ENCODE data around the gene PDLIM4. TPM values are rescaled to one million over a fixed set of nuclear protein-coding genes. Genes with fewer than 3 reads are reported as not detected.
A peak's percentile ranks its signal among the peaks of the same experiment; 100 is the strongest.

PDLIM4 gene
- total RNA-seq, 1 donor from 2014 or later, result 55.1 TPM

DNA sequence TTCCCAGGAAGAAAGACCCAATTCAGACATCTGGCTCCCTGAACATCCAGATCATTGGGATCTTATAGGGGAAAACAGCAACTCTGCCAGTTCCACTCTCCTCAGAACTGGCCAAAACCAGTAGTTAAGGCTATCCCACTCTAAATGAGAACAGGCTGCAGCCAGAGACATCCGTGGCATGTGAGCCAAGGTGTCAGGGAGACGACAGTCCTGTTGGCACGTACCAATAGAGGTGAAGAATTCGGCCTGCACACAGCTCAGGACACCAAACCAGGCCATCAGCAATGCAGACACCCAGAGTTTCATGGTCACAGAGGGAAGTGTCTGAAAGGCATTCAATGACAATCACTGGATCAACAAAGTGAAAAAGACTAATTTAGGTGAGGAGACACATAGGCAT, 39.2 kb upstream of the PDLIM4 start:
- DNase-seq (ENCODE audit: low spot score), result no peak

DNA sequence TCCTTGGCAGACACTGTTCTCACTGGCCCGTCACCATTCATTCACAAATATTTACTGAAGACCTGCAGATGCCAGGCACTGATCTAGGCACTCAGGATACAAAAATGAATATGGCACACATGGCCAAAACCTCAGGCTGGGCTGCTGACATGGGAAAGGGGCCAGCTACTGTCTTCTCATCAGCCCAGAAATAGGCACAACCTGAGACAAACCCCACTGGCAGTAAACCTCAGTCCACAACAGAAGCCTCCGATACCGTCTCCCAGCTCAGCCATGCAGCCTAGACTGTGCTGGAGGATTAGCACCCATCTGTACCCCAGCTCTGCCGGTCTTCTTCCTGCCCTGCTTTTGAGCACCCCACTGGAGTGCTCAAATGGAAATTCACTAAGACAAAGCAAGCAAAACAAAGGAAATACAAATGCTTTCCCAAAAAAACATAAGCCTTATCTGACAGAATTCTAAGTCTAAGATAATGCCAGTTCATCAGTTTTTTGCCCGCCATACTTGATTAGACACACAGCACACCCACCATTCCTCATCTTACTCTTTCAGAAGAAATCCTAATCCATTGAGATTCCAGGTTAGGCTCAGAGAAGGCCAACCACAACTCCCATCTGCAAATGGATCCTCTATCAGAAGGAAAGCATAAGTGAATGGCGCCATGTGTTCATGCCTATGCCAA, 38.1 kb upstream of the PDLIM4 start:
- Mint-ChIP-seq H3K27me3 (ENCODE audit: low read depth) (no peaks in the 10 kb centered on the region), H3K4me1 (ENCODE audit: low read depth) (peaks cover 89% of the 10 kb centered on the region), H3K36me3 (ENCODE audit: low read depth) (peaks cover 20% of the 10 kb centered on the region), H3K27ac (ENCODE audit: unreplicated experiment) (no peak overlapping the region), H3K4me3 (ENCODE audit: unreplicated experiment) (no peak overlapping the region), H3K9me3 (ENCODE audit: low read depth) (no peaks in the 10 kb centered on the region)
- TF ChIP-seq CTCF (IDR thresholded peaks at IDR 0.05), result no peak
- DNase-seq (ENCODE audit: low spot score), result no peak

More for the DNA sequence above, 39.2 kb upstream of the PDLIM4 start:
- no peak for TF ChIP-seq CTCF (IDR thresholded peaks at IDR 0.05)
- Mint-ChIP-seq H3K27me3 (ENCODE audit: low read depth) (no peaks in the 10 kb centered on the region), H3K4me3 (ENCODE audit: unreplicated experiment) (no peak overlapping the region), H3K27ac (ENCODE audit: unreplicated experiment) (no peak overlapping the region), H3K9me3 (ENCODE audit: low read depth) (no peaks in the 10 kb centered on the region), H3K36me3 (ENCODE audit: low read depth) (peaks cover 22% of the 10 kb centered on the region), H3K4me1 (ENCODE audit: low read depth) (peaks cover 77% of the 10 kb centered on the region)

DNA sequence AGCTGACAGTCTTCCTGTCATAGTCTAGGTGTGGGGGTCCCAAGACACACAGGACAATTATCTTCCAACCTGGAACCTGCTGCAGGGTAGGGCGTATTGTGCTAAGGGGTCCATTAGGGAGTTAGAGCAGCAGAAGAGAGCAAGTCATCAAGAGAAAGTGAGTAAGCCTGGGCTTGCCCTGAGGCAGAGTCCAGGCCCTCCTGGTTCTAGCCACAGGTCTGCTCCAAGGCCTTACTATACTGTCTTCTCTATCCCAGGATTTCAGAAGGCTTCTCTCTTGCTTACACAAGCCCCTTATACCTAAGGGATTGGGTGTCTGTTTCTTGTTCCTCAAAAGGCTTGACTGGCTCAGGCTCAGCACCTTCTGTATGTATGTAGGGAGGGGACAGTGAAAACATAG, 37.5 kb upstream of the PDLIM4 start:
- Mint-ChIP-seq H3K4me1 (ENCODE audit: low read depth) (peaks cover 89% of the 10 kb centered on the region), H3K27ac (ENCODE audit: unreplicated experiment) (no peak overlapping the region), H3K27me3 (ENCODE audit: low read depth) (no peaks in the 10 kb centered on the region), H3K9me3 (ENCODE audit: low read depth) (no peaks in the 10 kb centered on the region), H3K36me3 (ENCODE audit: low read depth) (peaks cover 18% of the 10 kb centered on the region), H3K4me3 (ENCODE audit: unreplicated experiment) (no peak overlapping the region)
- no peak for DNase-seq (ENCODE audit: low spot score)
- TF ChIP-seq CTCF (IDR thresholded peaks at IDR 0.05), result no peak

DNA sequence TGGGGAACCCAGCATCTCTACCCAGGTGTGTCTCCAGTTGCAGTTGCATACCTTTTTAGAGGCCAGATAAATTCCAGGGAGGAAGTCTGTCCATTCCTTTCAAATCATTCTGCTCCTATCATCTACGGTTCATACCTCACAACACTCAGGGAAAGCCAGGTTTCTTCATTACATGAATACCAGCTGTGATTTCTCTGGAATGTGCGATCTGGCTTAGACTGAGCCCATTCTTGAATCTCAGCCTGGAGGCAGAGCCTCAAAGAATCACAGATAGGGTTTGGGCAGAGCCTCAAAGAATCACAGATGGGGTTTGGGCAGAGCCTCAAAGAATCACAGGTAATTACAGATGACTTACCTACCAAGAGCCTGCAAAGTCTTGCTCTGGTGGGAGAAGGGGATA, 37.0 kb upstream of the PDLIM4 start:
- H3K27ac Mint-ChIP-seq (ENCODE audit: unreplicated experiment), result peak overlapping the region; percentile 92
- no peaks in the 10 kb centered on the region for H3K27me3 Mint-ChIP-seq (ENCODE audit: low read depth)
- no peak for DNase-seq (ENCODE audit: low spot score)
- no peak overlapping the region for H3K4me3 Mint-ChIP-seq (ENCODE audit: unreplicated experiment)
- H3K4me1 Mint-ChIP-seq (ENCODE audit: low read depth), result peaks cover 89% of the 10 kb centered on the region
- H3K9me3 Mint-ChIP-seq (ENCODE audit: low read depth), result no peaks in the 10 kb centered on the region
- H3K36me3 Mint-ChIP-seq (ENCODE audit: low read depth), result peaks cover 16% of the 10 kb centered on the region
- no peak for TF ChIP-seq CTCF (IDR thresholded peaks at IDR 0.05)

DNA sequence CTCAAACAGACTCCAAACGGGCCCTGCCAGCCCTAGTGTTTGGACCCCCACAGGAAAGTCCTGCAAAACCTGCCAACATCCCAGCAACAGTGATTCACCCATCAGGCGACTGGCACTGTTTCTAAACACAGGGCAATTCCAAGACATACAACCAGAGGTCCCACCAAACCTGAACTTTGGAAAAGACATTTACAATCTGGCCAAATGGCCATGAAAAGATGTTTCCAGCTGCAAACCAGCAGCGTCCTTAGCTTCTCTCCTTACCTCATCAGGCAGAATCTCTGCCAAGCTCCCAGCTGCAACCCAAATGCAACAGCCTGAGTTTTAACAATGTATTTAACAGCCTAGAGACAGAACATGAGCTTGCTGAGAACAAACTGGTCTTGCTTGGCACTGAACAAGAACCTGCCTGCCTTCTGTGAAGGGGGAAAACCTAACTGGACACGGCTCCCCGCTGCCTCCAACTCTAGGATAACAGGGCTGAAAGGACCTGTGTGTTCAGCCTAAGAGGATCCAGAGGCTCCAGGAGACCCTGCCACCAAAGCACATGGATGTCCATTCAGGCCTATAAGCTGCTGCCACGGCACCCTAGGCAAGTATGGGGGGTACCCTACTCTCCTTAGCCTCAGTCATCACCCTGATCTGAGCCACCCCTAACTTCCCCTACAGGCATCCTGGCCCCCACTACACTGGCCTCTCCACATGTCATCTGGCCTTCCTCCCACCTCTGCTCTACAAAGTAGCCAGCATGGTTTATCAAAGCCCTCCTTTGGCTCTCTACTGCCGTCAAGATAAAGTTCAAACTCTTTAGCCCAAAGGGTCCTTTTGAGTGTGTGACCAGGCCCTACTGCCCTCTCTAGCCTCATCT, 35.5 kb upstream of the PDLIM4 start:
- peak; percentile 60 for TF ChIP-seq CTCF (IDR thresholded peaks at IDR 0.05)
- no peak for DNase-seq (ENCODE audit: low spot score)
- Mint-ChIP-seq H3K4me3 (ENCODE audit: unreplicated experiment) (no peak overlapping the region), H3K27ac (ENCODE audit: unreplicated experiment) (peak overlapping the region; percentile 92), H3K27me3 (ENCODE audit: low read depth) (no peaks in the 10 kb centered on the region), H3K36me3 (ENCODE audit: low read depth) (peaks cover 9% of the 10 kb centered on the region), H3K4me1 (ENCODE audit: low read depth) (peaks cover 94% of the 10 kb centered on the region), H3K9me3 (ENCODE audit: low read depth) (no peaks in the 10 kb centered on the region)

Measured in chondrocyte (in vitro differentiated cells).